ENCODE data around the gene CFLAR. TPM values are rescaled to one million over a fixed set of nuclear protein-coding genes. Genes with fewer than 3 reads are reported as not detected.
A peak's percentile ranks its signal among the peaks of the same experiment; 100 is the strongest.

The CFLAR gene
- total RNA-seq, 1 donor from 2014 or later, result 238 TPM

DNA sequence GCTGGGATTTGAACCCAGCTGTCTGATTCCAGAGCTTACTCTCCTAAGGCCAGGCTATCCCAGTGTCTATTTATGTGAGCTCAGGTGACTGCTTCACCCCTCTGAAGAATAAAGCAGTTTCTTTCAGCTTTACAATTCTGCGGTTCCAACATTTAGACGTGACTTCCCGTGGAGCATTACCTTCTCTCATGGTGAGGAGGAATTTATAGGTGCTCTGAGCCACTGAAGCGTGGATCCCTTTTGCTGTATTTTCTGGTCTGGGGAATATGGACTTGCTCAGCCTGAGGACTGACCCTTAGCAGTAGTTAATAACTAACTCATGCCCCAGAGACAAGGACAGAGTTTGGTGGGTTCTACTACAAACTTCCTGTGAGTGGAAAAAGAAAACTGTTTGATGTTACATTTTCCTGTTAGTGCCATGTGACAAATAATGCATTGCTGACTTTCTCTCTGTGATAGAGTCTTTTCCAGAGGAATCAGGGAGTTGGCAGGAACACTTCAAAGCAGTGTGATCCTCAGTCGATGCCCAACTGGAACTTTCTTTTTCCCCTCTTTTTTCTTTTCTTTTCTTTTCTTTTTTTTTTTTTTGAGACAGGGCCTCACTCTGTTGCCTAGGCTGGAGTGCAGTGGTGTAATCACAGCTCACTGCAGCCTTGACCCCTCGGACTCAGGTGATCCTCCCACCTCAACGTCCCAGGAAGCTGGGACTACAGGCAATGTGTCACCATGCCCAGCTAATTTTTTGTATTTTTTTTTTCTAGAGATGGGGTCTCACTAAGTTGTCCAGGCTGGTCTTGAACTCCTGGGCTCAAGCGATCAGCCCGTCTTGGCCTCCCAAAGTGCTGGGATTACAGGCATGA lies 88.9 kb downstream of the CFLAR start:
- peaks cover 17% of the 10 kb centered on the region for H3K36me3 ChIP-seq
- H3K27me3 ChIP-seq (ENCODE audit: low read depth), result no peaks in the 10 kb centered on the region
- no peaks in the 10 kb centered on the region for H3K9me3 ChIP-seq (replicated peaks)
- no peak for DNase-seq
- H3K4me3 ChIP-seq, result no peak overlapping the region
- H3K27ac ChIP-seq (replicated peaks), result no peak overlapping the region
- peaks cover 1% of the 10 kb centered on the region for H3K4me1 ChIP-seq
- intact Hi-C loops (cut with micrococcal nuclease), result no loop called here
- TF ChIP-seq, protein P1, sequence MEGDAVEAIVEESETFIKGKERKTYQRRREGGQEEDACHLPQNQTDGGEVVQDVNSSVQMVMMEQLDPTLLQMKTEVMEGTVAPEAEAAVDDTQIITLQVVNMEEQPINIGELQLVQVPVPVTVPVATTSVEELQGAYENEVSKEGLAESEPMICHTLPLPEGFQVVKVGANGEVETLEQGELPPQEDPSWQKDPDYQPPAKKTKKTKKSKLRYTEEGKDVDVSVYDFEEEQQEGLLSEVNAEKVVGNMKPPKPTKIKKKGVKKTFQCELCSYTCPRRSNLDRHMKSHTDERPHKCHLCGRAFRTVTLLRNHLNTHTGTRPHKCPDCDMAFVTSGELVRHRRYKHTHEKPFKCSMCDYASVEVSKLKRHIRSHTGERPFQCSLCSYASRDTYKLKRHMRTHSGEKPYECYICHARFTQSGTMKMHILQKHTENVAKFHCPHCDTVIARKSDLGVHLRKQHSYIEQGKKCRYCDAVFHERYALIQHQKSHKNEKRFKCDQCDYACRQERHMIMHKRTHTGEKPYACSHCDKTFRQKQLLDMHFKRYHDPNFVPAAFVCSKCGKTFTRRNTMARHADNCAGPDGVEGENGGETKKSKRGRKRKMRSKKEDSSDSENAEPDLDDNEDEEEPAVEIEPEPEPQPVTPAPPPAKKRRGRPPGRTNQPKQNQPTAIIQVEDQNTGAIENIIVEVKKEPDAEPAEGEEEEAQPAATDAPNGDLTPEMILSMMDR (IDR thresholded peaks at IDR 0.05; ENCODE audit: borderline replicate concordance), result no peak

DNA sequence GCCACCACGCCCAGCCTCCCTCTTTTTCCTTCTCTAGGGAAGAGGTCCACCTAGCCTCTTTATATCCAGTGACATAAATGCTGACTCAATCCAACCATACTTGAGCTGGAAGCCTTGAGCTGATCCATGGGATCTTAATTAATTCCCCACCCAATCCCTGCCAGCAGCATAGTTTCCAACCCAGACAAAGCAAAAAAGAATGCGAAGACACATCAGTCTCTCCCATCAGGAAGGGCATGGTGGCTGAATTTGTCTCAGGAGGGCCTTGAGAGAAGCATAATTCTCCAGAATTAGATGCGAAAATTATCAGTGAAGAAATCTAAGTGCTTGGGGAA lies 89.5 kb downstream of the CFLAR start:
- Histone ChIP-seq H3K36me3 (peaks cover 17% of the 10 kb centered on the region), H3K9me3 (replicated peaks) (no peaks in the 10 kb centered on the region), H3K27ac (replicated peaks) (no peak overlapping the region), H3K4me3 (no peak overlapping the region), H3K4me1 (no peaks in the 10 kb centered on the region), H3K27me3 (ENCODE audit: low read depth) (no peaks in the 10 kb centered on the region)
- intact Hi-C loops (cut with micrococcal nuclease), result no loop called here
- no peak for DNase-seq
- TF ChIP-seq, protein P1 (IDR thresholded peaks at IDR 0.05; ENCODE audit: borderline replicate concordance), result no peak

DNA sequence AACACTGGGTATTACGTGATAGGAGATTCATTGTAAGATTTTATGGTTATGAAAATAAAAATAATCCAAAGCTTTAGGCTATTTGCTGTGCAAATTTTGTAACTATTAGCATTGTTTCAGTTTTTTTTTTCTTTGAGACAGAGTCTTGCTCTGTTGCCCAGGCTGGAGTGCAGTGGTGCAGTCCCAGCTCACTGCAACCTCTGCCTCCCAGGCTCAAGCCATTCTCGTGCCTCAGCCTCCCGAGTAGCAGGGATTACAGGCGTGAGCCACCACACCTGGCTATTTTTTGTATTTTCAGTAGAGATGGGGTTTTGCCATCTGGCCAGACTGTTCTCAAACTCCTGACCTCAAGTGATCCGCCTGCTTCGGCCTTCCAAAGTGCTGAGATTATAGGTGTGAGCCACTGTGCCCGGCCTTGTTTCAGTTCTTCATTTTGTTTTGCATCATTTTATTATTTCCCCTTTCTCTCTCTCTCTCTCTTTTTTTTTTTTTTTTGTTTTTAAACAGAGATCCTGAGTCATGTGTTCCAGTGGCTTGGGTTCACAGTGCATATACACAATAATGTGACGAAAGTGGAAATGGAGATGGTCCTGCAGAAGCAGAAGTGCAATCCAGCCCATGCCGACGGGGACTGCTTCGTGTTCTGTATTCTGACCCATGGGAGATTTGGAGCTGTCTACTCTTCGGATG lies 92.7 kb downstream of the CFLAR start:
- TF ChIP-seq, protein P1 (IDR thresholded peaks at IDR 0.05; ENCODE audit: borderline replicate concordance), result no peak
- no peak overlapping the region for H3K4me3 ChIP-seq
- H3K4me1 ChIP-seq, result no peaks in the 10 kb centered on the region
- peaks cover 17% of the 10 kb centered on the region for H3K36me3 ChIP-seq
- H3K9me3 ChIP-seq (replicated peaks), result no peaks in the 10 kb centered on the region
- H3K27me3 ChIP-seq (ENCODE audit: low read depth), result no peaks in the 10 kb centered on the region
- H3K27ac ChIP-seq (replicated peaks), result peak overlapping the region; percentile 13
- intact Hi-C loops (cut with micrococcal nuclease), result no loop called here
- DNase-seq, result peak; percentile 23

DNA sequence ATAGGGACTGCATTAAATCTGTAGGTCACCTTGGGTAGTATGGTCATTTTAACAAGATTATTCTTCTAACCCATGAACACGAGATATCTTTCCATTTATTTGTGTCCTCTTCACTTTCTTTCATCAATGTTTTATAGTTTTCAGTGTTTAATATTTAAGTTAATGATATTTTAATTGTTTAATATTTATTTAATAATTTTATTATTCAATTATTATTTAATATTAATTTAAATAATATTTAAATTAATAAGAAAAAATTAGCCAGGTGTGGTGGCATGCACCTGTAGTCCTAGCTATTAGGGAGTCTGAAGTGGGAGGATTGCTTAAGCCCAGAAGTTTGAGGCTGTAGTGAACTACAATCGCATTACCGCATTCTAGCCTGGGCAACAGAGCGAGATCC lies 100.0 kb downstream of the CFLAR start:
- no peak overlapping the region for H3K27ac ChIP-seq (replicated peaks)
- DNase-seq, result no peak
- peaks cover 18% of the 10 kb centered on the region for H3K36me3 ChIP-seq
- H3K9me3 ChIP-seq (replicated peaks), result no peaks in the 10 kb centered on the region
- intact Hi-C loops (cut with micrococcal nuclease), result no loop called here
- peaks cover 27% of the 10 kb centered on the region for H3K4me1 ChIP-seq
- no peaks in the 10 kb centered on the region for H3K27me3 ChIP-seq (ENCODE audit: low read depth)
- no peak overlapping the region for H3K4me3 ChIP-seq
- TF ChIP-seq, protein P1 (IDR thresholded peaks at IDR 0.05; ENCODE audit: borderline replicate concordance), result no peak

DNA sequence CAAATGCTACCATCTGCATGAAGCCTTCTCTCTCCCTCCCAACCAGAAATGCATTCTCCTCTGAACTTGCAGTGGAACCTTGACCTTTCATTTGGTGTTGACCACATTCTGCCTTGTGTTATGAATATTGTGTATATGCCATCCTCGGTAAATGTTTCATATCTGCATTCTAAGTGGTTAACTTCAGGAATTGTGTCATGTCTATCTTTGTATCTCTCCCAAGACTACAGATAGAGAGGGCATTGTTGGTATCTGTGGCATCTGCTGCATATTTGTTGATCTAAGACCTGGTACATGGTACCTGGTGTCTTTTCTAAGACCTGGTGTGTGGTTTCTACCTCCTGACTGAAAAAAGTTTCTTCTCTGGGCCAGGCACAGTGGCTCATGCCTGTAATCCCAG lies 101.0 kb downstream of the CFLAR start:
- TF ChIP-seq, protein P1 (IDR thresholded peaks at IDR 0.05; ENCODE audit: borderline replicate concordance), result no peak
- Histone ChIP-seq H3K36me3 (peaks cover 18% of the 10 kb centered on the region), H3K4me3 (no peak overlapping the region), H3K9me3 (replicated peaks) (no peaks in the 10 kb centered on the region), H3K27me3 (ENCODE audit: low read depth) (no peaks in the 10 kb centered on the region), H3K4me1 (peaks cover 33% of the 10 kb centered on the region), H3K27ac (replicated peaks) (no peak overlapping the region)
- intact Hi-C loops (cut with micrococcal nuclease), result no loop called here
- DNase-seq, result no peak

Data from left ventricle myocardium inferior (tissue), 1 donor.